Endothelial cell of umbilical vein (primary cell): ENCODE data around the gene XPO6.

ENCODE experiments used
- EZH2 ChIP-seq: IDR thresholded peaks from 2 replicates; pipeline ENCODE4 v1.6.1; 2012; ENCODE audit warnings: borderline replicate concordance, low read depth, mild to moderate bottlenecking, moderate library complexity, low read length, inconsistent platforms; ENCODE audit not compliant: severe bottlenecking
- FOS ChIP-seq: IDR thresholded peaks from 2 replicates; pipeline ENCODE4 v1.6.1; 2011; ENCODE audit warnings: mild to moderate bottlenecking, low read length, moderate library complexity, borderline replicate concordance; ENCODE audit not compliant: insufficient read depth
- JUN ChIP-seq: IDR thresholded peaks from 2 replicates; pipeline ENCODE4 v1.6.1; 2011; ENCODE audit warnings: borderline replicate concordance, low read depth; ENCODE audit not compliant: insufficient read length, insufficient read depth
- MYC ChIP-seq: IDR thresholded peaks from one replicate; pipeline ENCODE4 v1.6.1; 2011; ENCODE audit warnings: mild to moderate bottlenecking, low read depth, low read length
- POLR2A ChIP-seq: IDR thresholded peaks from 2 replicates; pipeline ENCODE4 v1.6.1; 2012; ENCODE audit warnings: low read depth, mild to moderate bottlenecking, control low read depth, low read length
- POLR2AphosphoS5 ChIP-seq: IDR thresholded peaks from 2 replicates; pipeline ENCODE4 v1.6.1; 2012; ENCODE audit warnings: low read depth, mild to moderate bottlenecking, control low read depth, low read length, moderate library complexity; ENCODE audit not compliant: insufficient read depth
- TF ChIP-seq, protein P1 (sequence below), 2 donors: IDR thresholded peaks; 1 replicate in 1 of 2; 2 replicates in 1 of 2; pipeline ENCODE4 v1.5.1; 2011; ENCODE audit warnings: low read length in 2 of 2, mild to moderate bottlenecking in 2 of 2, moderate library complexity in 2 of 2, control low read depth in 1 of 2, inconsistent platforms in 1 of 2, low read depth in 1 of 2; ENCODE audit not compliant: insufficient read depth in 1 of 2; ENCODE audit errors: extremely low read depth in 1 of 2
- TF ChIP-seq, protein P2 (sequence below): IDR thresholded peaks from 2 replicates; pipeline ENCODE4 v1.6.1; 2011; ENCODE audit not compliant: insufficient read depth, insufficient read length

DNA sequence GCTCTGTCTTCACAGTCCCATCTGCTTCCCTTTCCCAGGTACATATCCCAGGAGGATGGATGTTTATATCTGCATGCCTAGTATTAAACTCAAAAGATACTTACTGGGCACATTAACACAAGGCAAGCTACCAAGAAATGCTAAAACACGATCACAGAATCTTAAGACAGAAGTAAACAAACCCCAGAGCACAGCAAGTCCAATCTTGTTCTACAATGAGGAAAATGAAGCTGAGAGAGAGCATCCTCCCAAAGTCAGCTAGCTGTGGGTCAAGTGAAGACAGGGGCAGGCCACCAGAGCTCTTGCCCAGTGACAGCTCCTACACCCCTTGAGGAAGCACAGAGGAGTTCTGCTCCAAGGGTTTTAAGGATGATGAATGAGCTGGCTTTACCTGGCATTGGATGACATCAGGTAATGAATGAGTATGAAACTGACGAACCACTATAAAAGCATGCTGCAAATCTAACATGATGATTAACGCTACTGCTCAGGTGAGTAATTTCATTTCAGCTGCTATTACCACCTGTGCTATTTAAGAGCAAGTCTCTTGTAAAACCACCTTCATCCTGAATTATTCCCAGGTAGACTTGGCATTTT is 20.3 kb downstream of the XPO6 start:
- TF ChIP-seq POLR2A (no peak), JUN (no peak), POLR2AphosphoS5 (no peak), FOS (no peak), EZH2 (no peak), MYC (no peak)
- TF ChIP-seq, protein P1, sequence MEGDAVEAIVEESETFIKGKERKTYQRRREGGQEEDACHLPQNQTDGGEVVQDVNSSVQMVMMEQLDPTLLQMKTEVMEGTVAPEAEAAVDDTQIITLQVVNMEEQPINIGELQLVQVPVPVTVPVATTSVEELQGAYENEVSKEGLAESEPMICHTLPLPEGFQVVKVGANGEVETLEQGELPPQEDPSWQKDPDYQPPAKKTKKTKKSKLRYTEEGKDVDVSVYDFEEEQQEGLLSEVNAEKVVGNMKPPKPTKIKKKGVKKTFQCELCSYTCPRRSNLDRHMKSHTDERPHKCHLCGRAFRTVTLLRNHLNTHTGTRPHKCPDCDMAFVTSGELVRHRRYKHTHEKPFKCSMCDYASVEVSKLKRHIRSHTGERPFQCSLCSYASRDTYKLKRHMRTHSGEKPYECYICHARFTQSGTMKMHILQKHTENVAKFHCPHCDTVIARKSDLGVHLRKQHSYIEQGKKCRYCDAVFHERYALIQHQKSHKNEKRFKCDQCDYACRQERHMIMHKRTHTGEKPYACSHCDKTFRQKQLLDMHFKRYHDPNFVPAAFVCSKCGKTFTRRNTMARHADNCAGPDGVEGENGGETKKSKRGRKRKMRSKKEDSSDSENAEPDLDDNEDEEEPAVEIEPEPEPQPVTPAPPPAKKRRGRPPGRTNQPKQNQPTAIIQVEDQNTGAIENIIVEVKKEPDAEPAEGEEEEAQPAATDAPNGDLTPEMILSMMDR (IDR thresholded peaks at IDR 0.05; ENCODE audit: extremely low read depth in 1 of 2, insufficient read depth in 1 of 2, low read depth in 1 of 2, low read length in 2 of 2): no peak
- TF ChIP-seq, protein P2, sequence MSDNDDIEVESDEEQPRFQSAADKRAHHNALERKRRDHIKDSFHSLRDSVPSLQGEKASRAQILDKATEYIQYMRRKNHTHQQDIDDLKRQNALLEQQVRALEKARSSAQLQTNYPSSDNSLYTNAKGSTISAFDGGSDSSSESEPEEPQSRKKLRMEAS: no peak
